Activated naive CD8-positive, alpha-beta T cell treated with anti-CD3 and anti-CD28 coated beads, Interleukin-2, amount 10 ng/mL, durations not matched to agents 7 days and 5 days (primary cell): ENCODE measurements around the gene NELFCD. TPM values are rescaled to one million over a fixed set of nuclear protein-coding genes. Genes with fewer than 3 reads are reported as not detected.

Experiments
- ATAC-seq: fragments of 150-1000 bp; cut with Tn5 transposase; one replicate; pipeline ENCODE4 v1.10.0; 2021; ENCODE audit warnings: low read depth, moderate library complexity
- POLR2A ChIA-PET: fragments of 350-600 bp; sonication (Branson Sonifier 250); formaldehyde crosslinking; loops from one replicate; lab custom pipeline; 2021; ENCODE audit warnings: antibody characterized with exemption; lab: Charles Lee
- DNase-seq: peaks from one replicate; pipeline ENCODE4 v3.0.0; 2021
- H3K27ac Mint-ChIP-seq: one replicate; pipeline ENCODE4 v1.8.0; 2022; ENCODE audit warnings: mild to moderate bottlenecking, mixed read lengths
- H3K27me3 Mint-ChIP-seq: one replicate; pipeline ENCODE4 v1.8.0; 2022; ENCODE audit warnings: mild to moderate bottlenecking, moderate library complexity, mixed read lengths
- H3K36me3 Mint-ChIP-seq: one replicate; pipeline ENCODE4 v1.8.0; 2021; ENCODE audit warnings: mild to moderate bottlenecking, mixed read lengths
- H3K4me1 Mint-ChIP-seq: one replicate; pipeline ENCODE4 v1.8.0; 2021; ENCODE audit warnings: mixed read lengths
- H3K4me3 Mint-ChIP-seq: one replicate; pipeline ENCODE4 v1.8.0; 2022; ENCODE audit warnings: mild to moderate bottlenecking, moderate library complexity, mixed read lengths
- H3K9me3 Mint-ChIP-seq: one replicate; pipeline ENCODE4 v1.8.0; 2021; ENCODE audit warnings: mixed read lengths
- total RNA-seq, 2 experiments: library from RNA; stranded (reverse); gene quantifications; one replicate each; pipeline ENCODE4 v1.2.3, GENCODE V29; 2021

The NELFCD gene
- total RNA-seq, 2 experiments from 2014 or later, result 71.7 to 76.4 TPM

DNA sequence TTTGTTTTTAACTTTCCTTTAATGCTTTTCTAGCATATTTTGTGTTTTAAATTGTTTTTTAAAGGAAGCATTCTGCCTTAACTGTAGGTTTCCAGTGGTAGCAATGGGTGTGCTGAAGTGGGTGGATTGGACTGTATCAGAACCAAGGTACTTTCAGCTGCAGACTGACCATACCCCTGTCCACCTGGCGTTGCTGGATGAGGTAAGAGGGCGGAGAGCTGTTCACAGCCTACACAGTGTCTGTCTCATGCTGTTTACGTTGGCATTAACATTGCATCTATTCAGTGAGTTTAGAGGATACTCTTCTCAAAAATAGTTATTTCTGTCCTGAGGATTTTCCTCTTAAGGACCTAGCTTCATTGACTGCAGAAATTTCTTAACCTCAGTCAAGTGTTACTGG is 11.9 kb downstream of the NELFCD start:
- POLR2A ChIA-PET, result interaction anchor here (0.5 to 1.5 kb wide), 6 partner anchors 9 to 170 kb away, joined by 3 to 6 read pairs (median 4); partner anchors contain the start of gene ATP5F1E
- Mint-ChIP-seq H3K9me3 (no peaks in the 10 kb centered on the region), H3K4me3 (no peak overlapping the region), H3K4me1 (peaks cover 2% of the 10 kb centered on the region), H3K27me3 (no peaks in the 10 kb centered on the region), H3K27ac (peak overlapping the region; percentile 12), H3K36me3 (peaks cover 32% of the 10 kb centered on the region)
- ATAC-seq (no peak), DNase-seq (no peak)

DNA sequence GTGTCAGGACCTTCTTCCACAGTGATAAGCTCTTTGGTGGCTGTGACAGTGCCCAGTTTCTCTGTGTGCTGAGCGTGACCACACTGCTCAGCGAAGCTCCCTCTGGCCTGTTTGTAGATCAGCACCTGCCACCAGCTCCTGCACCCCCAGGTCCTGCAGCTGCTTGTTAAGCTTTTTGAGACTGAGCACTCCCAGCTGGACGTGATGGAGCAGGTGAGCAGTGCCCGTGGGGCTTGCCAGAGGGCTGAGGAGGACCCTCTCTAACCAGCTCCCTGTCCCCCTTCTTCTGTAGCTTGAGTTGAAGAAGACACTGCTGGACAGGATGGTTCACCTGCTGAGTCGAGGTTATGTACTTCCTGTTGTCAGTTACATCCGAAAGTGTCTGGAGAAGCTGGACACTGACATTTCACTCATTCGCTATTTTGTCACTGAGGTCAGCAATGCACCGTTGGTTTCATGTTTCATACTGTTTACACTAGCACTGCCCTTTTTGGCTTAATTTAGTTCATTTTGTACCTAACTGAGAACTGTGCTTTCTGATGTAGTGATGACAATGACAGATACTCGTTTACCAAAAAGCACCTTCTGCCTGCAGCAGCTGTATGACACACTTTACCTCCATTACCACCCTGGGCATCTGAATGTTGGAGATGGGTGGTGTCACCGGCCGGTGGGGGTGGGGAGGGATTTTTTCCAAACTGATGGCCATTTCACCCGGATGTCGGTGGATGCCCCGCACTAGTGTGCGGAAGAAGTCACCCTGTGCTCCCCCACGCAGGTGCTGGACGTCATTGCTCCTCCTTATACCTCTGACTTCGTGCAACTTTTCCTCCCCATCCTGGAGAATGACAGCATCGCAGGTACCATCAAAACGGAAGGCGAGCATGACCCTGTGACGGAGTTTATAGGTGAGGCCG is 12.5 kb downstream of the NELFCD start:
- POLR2A ChIA-PET, result interaction anchor here (0.5 to 1.5 kb wide), 9 partner anchors 9 to 678 kb away, joined by 3 to 6 read pairs (median 4); partner anchors contain the start of gene ATP5F1E
- DNase-seq (no peak), ATAC-seq (no peak)
- Mint-ChIP-seq H3K36me3 (peaks cover 30% of the 10 kb centered on the region), H3K4me1 (no peaks in the 10 kb centered on the region), H3K27ac (peak overlapping the region; percentile 12), H3K4me3 (no peak overlapping the region), H3K9me3 (no peaks in the 10 kb centered on the region), H3K27me3 (no peaks in the 10 kb centered on the region)

DNA sequence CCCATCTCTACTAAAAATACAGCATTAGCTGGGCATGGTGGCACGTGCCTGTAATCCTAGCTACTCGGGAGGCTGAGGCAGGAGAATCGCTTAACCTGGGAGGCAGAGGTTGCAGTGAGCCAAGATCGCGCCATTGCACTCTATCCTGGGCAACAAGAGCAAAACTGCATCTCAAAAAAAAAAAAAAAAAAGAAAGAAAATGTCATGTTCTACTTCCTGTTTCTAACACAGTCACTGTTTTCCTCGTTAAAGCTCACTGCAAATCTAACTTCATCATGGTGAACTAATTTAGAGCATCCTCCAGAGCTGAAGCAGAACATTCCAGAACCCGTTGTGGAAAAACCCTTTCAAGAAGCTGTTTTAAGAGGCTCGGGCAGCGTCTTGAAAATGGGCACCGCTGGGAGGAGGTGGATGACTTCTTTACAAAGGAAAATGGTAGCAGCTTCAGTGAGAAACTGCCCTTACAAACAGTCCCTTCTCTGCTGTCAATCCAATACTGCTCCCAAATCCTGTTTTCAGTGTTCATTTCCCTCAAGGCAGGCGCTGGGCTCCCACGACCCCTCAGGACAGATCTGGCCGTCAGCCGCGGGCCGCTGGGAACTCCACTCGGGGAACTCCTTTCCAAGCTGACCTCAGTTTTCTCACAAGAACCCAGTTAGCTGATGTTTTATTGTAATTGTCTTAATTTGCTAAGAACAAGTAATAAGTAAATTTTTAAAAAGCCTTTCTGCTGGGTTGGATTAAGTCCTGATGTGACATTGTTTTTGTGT is 13.5 kb downstream of the NELFCD start:
- H3K4me3 Mint-ChIP-seq, result no peak overlapping the region
- DNase-seq (no peak), ATAC-seq (no peak)
- H3K4me1 Mint-ChIP-seq, result no peaks in the 10 kb centered on the region
- no peaks in the 10 kb centered on the region for H3K27me3 Mint-ChIP-seq
- no peaks in the 10 kb centered on the region for H3K9me3 Mint-ChIP-seq
- no peak overlapping the region for H3K27ac Mint-ChIP-seq
- peaks cover 28% of the 10 kb centered on the region for H3K36me3 Mint-ChIP-seq
- POLR2A ChIA-PET, result interaction anchor here (0.7 to 1.3 kb wide), 3 partner anchors 14 to 72 kb away, joined by 4 to 5 read pairs (median 5); partner anchors contain the start of gene ATP5F1E

DNA sequence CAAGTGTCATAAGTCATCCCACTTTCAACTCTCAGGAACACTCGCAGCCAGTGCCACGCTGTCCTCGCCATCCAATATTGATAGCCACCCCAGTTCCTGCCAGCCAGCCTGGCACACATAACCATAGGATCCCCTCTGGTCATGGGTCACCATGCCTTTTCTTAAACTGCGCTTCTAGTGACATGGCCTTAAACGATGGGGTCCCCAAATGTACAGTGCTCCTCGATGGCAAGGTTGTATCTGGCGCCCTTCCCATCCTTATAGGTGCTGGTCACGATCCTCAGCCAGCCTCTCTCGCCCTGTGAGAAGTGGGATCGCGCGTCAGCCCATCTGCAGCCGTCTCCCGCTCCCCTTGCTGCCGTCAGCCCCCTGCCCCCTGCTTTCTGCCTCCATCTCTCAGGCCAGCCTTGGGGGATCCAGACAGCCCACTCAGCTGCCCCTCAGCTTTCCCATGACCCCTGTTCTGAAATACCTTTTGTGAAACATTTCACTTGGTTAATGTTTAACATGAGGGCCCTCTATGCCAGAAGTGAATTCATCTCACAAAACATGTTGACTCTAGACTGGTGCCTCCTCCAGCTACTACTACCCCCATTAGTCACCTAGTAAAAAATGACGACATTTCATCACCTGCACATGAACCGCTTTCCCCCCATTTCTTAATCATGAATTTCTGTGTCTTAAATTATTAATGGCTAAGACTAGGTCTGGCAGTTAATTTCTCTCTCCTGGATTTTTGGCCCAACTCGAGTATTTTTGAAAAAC is 14.6 kb downstream of the NELFCD start:
- ATAC-seq (no peak), DNase-seq (no peak)
- Mint-ChIP-seq H3K4me3 (no peak overlapping the region), H3K36me3 (peaks cover 28% of the 10 kb centered on the region), H3K4me1 (no peaks in the 10 kb centered on the region), H3K27ac (peak overlapping the region; percentile 16), H3K9me3 (no peaks in the 10 kb centered on the region), H3K27me3 (no peaks in the 10 kb centered on the region)
- POLR2A ChIA-PET, result no interaction called here

DNA sequence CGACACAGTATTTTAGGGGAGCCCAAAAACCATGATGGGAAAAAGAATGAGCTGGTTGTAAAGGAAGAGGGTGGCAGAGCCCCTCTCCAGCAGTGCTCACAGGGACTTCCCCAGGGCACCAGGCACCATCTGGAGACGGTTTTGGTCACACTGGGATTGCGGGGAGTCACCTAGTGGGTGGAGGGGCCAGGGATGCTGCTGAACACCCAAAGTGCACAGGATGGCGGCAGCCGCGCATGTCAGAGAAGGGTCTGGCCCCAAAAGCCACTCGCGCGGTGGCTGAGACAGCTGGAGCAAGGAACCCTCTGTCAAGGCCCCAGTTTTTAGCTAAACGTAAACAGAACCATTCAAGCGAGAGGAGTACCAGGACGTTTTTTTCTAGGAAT is 15.2 kb downstream of the NELFCD start:
- no peaks in the 10 kb centered on the region for H3K9me3 Mint-ChIP-seq
- POLR2A ChIA-PET, result no interaction called here

DNA sequence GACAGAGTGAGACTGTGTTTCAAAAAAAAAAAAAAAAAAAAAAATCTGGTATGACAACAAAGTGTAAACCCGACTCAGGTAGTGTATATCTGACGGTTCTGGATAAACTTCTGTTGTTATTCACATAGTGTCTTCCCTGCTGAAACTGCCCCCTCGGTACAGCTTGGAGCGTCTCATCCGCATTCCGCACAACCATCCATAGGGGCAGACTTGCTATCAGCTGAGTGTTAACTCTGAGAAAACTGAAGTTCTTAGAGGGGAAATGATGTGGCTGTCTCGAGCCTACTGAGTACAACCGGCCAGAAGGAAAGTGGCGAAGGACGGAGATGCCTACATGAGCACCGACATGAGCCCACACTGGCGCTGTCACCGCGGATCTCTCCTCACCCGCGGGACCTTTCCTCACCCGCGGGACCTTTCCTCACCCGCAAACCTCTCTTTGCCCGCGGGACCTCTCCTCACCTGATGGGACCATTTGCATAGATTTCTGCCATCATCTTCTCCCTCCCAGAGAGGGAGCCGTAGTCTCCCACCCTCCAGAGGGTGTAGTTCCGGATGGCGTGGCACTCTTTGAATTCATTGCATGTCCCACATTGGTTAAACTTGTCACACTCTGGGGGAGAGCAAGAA is 16.2 kb downstream of the NELFCD start:
- ATAC-seq, result no peak
- Mint-ChIP-seq H3K27me3 (no peaks in the 10 kb centered on the region), H3K36me3 (peaks cover 26% of the 10 kb centered on the region), H3K4me1 (no peaks in the 10 kb centered on the region), H3K27ac (no peak overlapping the region), H3K9me3 (no peaks in the 10 kb centered on the region), H3K4me3 (no peak overlapping the region)
- DNase-seq, result no peak
- POLR2A ChIA-PET, result no interaction called here

More for the DNA sequence above, 15.2 kb downstream of the NELFCD start:
- ATAC-seq (no peak), DNase-seq (no peak)
- Mint-ChIP-seq H3K4me3 (no peak overlapping the region), H3K4me1 (no peaks in the 10 kb centered on the region), H3K27ac (no peak overlapping the region), H3K27me3 (no peaks in the 10 kb centered on the region), H3K36me3 (peaks cover 26% of the 10 kb centered on the region)

DNA sequence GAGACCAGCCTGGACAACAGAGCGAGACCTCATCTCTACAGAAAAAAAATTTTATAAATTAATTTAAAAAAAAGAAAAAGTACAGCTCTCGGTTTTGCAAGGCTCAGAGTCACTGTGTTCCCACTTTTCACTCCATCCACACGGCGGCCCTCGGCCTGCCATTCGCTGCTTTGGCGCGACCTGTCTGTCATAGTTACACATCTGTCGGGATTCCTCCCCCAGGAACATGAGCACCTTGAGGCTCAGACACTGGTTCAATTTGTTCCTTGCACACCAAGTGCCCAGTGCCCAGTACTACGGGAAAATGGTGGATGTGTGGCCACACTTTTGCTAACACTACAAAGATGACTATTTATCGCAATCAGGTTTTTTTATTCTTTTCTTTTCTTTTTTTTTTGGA is 17.6 kb downstream of the NELFCD start:
- Mint-ChIP-seq H3K9me3 (no peaks in the 10 kb centered on the region), H3K4me1 (peaks cover 11% of the 10 kb centered on the region), H3K27me3 (no peaks in the 10 kb centered on the region), H3K36me3 (peaks cover 20% of the 10 kb centered on the region), H3K27ac (no peak overlapping the region), H3K4me3 (no peak overlapping the region)
- ATAC-seq (no peak), DNase-seq (no peak)
- POLR2A ChIA-PET, result no interaction called here

DNA sequence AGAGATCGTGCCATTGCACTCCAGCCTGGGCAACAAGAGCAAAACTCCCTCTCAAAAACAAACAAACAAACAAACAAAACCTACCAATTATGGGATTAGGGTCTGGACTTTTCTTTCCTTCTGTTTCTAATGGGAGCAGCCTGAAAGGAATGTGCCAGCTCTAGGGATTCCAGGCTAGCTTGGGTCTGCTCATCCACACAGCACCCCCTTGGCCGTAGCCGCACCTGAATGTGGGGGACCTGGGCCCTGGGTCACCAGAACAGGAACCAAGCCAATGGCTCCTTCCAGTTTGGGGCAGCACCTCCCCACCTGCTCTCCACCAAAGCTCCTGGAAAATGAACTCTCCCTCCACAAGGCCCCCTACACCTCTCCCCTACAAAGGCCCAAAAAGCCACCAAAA is 19.3 kb downstream of the NELFCD start:
- no peak overlapping the region for H3K4me3 Mint-ChIP-seq
- peaks cover 28% of the 10 kb centered on the region for H3K4me1 Mint-ChIP-seq
- POLR2A ChIA-PET, result interaction anchor here (0.6 to 0.9 kb wide), 3 partner anchors 18 to 341 kb away, joined by 3 to 4 read pairs (median 3); partner anchors contain the start of gene ATP5F1E
- H3K36me3 Mint-ChIP-seq, result peaks cover 22% of the 10 kb centered on the region
- no peak for DNase-seq
- no peaks in the 10 kb centered on the region for H3K9me3 Mint-ChIP-seq
- ATAC-seq, result no peak
- no peaks in the 10 kb centered on the region for H3K27me3 Mint-ChIP-seq
- H3K27ac Mint-ChIP-seq, result no peak overlapping the region

DNA sequence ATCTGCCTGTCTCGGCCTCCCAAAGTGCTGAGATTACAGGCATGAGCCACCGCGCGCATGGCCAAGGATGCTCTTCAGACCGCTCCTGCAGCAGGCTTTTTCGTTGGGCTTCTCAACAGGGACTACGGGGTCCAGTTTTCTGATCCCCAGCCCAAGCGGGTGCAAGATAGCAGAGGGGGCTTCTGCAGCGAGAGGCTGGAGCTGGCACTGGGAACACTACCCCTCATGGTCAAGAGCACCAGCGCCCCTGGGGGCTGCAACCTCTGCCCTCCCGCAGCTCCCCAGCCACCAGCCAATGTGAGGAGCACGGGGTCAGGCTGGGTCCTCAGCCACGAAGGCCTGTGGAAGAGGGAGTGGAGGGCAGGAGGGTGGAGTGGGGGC is 20.0 kb downstream of the NELFCD start:
- H3K27ac Mint-ChIP-seq, result no peak overlapping the region
- no peaks in the 10 kb centered on the region for H3K9me3 Mint-ChIP-seq
- POLR2A ChIA-PET, result interaction anchor here (0.6 kb wide), 1 partner anchor 17 kb away, joined by 3 read pairs; no protein-coding TSS in a partner anchor

DNA sequence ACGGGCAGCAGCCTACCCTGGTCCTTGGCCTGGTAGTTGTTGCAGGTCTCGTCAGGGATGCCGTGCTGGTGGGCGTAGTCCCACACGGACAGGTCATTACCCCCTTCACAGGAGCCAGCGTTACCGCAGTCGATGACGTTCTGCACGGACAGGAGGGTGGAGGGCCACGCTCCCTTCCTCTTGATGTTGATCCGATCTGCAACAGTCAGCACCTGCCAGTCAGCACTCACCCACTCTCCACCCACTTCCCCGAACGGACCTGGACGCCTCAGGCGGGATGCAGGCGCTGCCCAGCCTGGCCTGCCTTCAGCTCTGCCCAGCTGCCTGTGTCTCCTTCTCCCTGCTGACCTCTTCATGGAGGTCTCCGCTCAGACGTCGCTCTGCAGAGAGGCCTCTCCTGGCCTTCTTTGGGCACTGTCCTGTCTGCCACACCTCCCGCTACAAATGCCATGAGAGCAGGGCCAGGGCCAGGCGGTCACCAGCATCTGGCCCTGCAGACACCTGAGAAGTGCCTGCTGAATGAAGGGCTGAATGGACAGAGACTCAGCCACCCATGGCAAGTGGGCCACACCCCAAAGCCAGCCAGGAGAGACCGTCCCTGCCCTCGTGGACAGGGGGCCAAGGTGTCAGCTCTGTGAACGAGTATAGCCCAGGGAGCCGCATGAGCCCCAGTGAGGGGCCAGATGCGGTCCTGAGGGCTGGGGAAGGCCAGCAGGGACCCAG is 20.6 kb downstream of the NELFCD start:
- peaks cover 29% of the 10 kb centered on the region for H3K4me1 Mint-ChIP-seq
- no peak overlapping the region for H3K27ac Mint-ChIP-seq
- H3K4me3 Mint-ChIP-seq, result no peak overlapping the region
- POLR2A ChIA-PET, result interaction anchor here (2.1 kb wide), 1 partner anchor 8 kb away, joined by 4 read pairs; no protein-coding TSS in a partner anchor
- ATAC-seq (no peak), DNase-seq (no peak)
- H3K27me3 Mint-ChIP-seq, result no peaks in the 10 kb centered on the region
- H3K36me3 Mint-ChIP-seq, result peaks cover 13% of the 10 kb centered on the region
- H3K9me3 Mint-ChIP-seq, result no peaks in the 10 kb centered on the region

More for the DNA sequence above, 20.0 kb downstream of the NELFCD start:
- Mint-ChIP-seq H3K4me3 (no peak overlapping the region), H3K27me3 (no peaks in the 10 kb centered on the region), H3K4me1 (peaks cover 29% of the 10 kb centered on the region), H3K36me3 (peaks cover 16% of the 10 kb centered on the region)
- no peak for ATAC-seq
- no peak for DNase-seq

DNA sequence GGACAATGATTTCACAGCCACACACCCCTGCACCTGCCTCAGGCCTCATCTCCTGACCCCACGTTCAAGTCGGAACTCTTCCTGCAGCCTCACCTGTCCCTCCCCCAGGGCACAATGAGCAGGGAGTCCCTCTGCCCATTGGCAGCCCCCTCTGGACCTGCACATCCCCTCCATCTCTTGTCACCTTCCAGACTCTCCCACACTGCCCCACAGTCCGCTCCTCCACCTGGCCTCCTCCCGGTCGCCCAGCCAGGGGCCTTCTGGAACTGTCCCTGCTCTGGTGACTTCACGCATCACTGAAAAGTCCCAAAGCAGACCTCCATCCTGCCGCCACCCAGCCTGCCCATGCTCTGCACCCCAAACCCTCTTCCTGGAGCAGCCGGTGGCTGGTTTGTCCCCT is 21.3 kb downstream of the NELFCD start:
- no peak for DNase-seq
- peaks cover 29% of the 10 kb centered on the region for H3K4me1 Mint-ChIP-seq
- no peaks in the 10 kb centered on the region for H3K9me3 Mint-ChIP-seq
- no peaks in the 10 kb centered on the region for H3K27me3 Mint-ChIP-seq
- ATAC-seq, result no peak
- peaks cover 9% of the 10 kb centered on the region for H3K36me3 Mint-ChIP-seq
- POLR2A ChIA-PET, result interaction anchor here (2.1 kb wide), 1 partner anchor 9 kb away, joined by 4 read pairs; no protein-coding TSS in a partner anchor
- no peak overlapping the region for H3K4me3 Mint-ChIP-seq
- H3K27ac Mint-ChIP-seq, result peak overlapping the region; percentile 7
